HepG2 (cell line): Measurements from ENCODE around the gene DPEP3. TPM values are rescaled to one million over a fixed set of nuclear protein-coding genes. Genes with fewer than 3 reads are reported as not detected.

ENCODE experiments used
- ARNT ChIP-seq: fragments of 450-650 bp; IDR thresholded peaks from 2 replicates; pipeline ENCODE4 v1.6.1; 2017
- CEBPZ ChIP-seq: IDR thresholded peaks from 2 replicates; pipeline ENCODE4 v1.6.1; 2012; ENCODE audit warnings: low read length, improper control_type of control experiment
- IRF2 ChIP-seq: IDR thresholded peaks from 2 replicates; pipeline ENCODE4 v1.6.1; 2018; ENCODE audit warnings: missing genetic modification reagents, missing compliant biosample characterization
- JUN ChIP-seq: sonication (generic); formaldehyde crosslinking; IDR thresholded peaks from 2 replicates; pipeline ENCODE4 v1.4.0; 2020; ENCODE audit warnings: mild to moderate bottlenecking, missing genetic modification reagents
- LBX2 ChIP-seq: sonication (generic); formaldehyde crosslinking; IDR thresholded peaks from 2 replicates; pipeline ENCODE4 v1.5.0; 2020; ENCODE audit warnings: missing genetic modification reagents, mild to moderate bottlenecking, borderline replicate concordance
- MXD3 ChIP-seq: IDR thresholded peaks from 2 replicates; pipeline ENCODE4 v1.6.1; 2016; ENCODE audit warnings: mild to moderate bottlenecking, missing biosample characterization, missing genetic modification reagents
- NCOA1 ChIP-seq: sonication (generic); formaldehyde crosslinking; IDR thresholded peaks from 2 replicates; pipeline ENCODE4 v1.9.0; 2021; ENCODE audit warnings: missing genetic modification reagents
- NFKBIZ ChIP-seq: IDR thresholded peaks from 2 replicates; pipeline ENCODE4 v1.6.1; 2018; ENCODE audit warnings: missing genetic modification reagents, missing compliant biosample characterization
- RBM39 ChIP-seq: fragments of 200-400 bp; formaldehyde crosslinking; IDR thresholded peaks from one replicate; pipeline ENCODE4 v1.6.1; 2018; ENCODE audit warnings: antibody characterized with exemption, mild to moderate bottlenecking, low read depth, low read length; ENCODE audit not compliant: poor library complexity, severe bottlenecking
- RNF219 ChIP-seq: sonication (generic); formaldehyde crosslinking; IDR thresholded peaks from 2 replicates; pipeline ENCODE4 v1.5.0; 2020; ENCODE audit warnings: mild to moderate bottlenecking, missing genetic modification reagents
- SKIL ChIP-seq: sonication (generic); formaldehyde crosslinking; IDR thresholded peaks from 2 replicates; pipeline ENCODE4 v1.8.0; 2022; ENCODE audit warnings: missing genetic modification reagents, mild to moderate bottlenecking, moderate library complexity, borderline replicate concordance
- SMAD9 ChIP-seq: sonication (generic); formaldehyde crosslinking; IDR thresholded peaks from 2 replicates; pipeline ENCODE4 v1.5.1; 2020; ENCODE audit warnings: mild to moderate bottlenecking, missing genetic modification reagents
- STAT5B ChIP-seq: sonication (generic); formaldehyde crosslinking; IDR thresholded peaks from 2 replicates; pipeline ENCODE4 v1.4.0; 2020; ENCODE audit warnings: missing genetic modification reagents
- TEAD3 ChIP-seq: optimal IDR thresholded peaks from 2 replicates; pipeline ENCODE3; 2016; ENCODE audit warnings: borderline replicate concordance
- TFE3 ChIP-seq: IDR thresholded peaks from 2 replicates; pipeline ENCODE4 v1.6.1; 2016
- ZNF124 ChIP-seq: sonication (generic); formaldehyde crosslinking; IDR thresholded peaks from 2 replicates; pipeline ENCODE4 v1.4.0; 2020; ENCODE audit warnings: missing genetic modification reagents
- ZNF274 ChIP-seq: sonication (generic); formaldehyde crosslinking; IDR thresholded peaks from 2 replicates; pipeline ENCODE4 v1.5.1; 2020; ENCODE audit warnings: mild to moderate bottlenecking, missing genetic modification reagents
- ZNF33A ChIP-seq: sonication (generic); formaldehyde crosslinking; IDR thresholded peaks from 2 replicates; pipeline ENCODE4 v1.5.1; 2020; ENCODE audit warnings: missing genetic modification reagents, mild to moderate bottlenecking, moderate library complexity, borderline replicate concordance
- ZNF644 ChIP-seq: IDR thresholded peaks from 2 replicates; pipeline ENCODE4 v1.6.1; 2016; ENCODE audit warnings: low read depth
- polyA plus RNA-seq, 8 experiments: library from polyadenylated mRNA; depleted of rRNA in 3 of 8; stranded (reverse) in 7 of 8; unstranded in 1 of 8; fragments of >200 nt; fragmentation: Illumina TruSeq in 4 of 8; extraction: Trizol in 4 of 8; gene quantifications; 2 replicates each; pipeline versions ENCODE4 v1.2.1 to v1.2.3, GENCODE V29; 2011 to 2016; ENCODE audit warnings: low read depth in 4 of 8, missing spikeins in 1 of 8, mixed read lengths in 1 of 8; ENCODE audit not compliant: insufficient read depth in 1 of 8
- total RNA-seq, 5 experiments: library from RNA; depleted of rRNA; stranded (reverse); fragments of >200 nt; fragmentation: Illumina TruSeq; extraction: Trizol; gene quantifications; 2 replicates each; pipeline ENCODE4 v1.2.3, GENCODE V29; 2016; ENCODE audit warnings: low read depth in 1 of 5

Gene DPEP3
- total and polyA plus RNA-seq, 2 of the 13 experiments (the other 11 are each of a cell fraction or from before 2014, with no cell fraction given) = not detected

- TF ChIP-seq SKIL (CRISPR knock-in tag) = no peak; the same call in 1 of the 2 replicates
- TF ChIP-seq TFE3 (CRISPR knock-in tag) = no peak
- peak; percentile 99 for TF ChIP-seq JUN (CRISPR knock-in tag)
- peak; percentile 83; the same call in 1 of the 2 replicates for TF ChIP-seq IRF2 (CRISPR knock-in tag)
- peak; percentile 61; the same call in 1 of the 2 replicates for TF ChIP-seq ZNF274 (CRISPR knock-in tag)
- no peak for TF ChIP-seq LBX2 (CRISPR knock-in tag)
- TF ChIP-seq ARNT = no peak
- TF ChIP-seq ZNF33A (CRISPR knock-in tag) = no peak
- TF ChIP-seq RBM39 = peak; percentile 62
- no peak for TF ChIP-seq ZNF644
- peak; percentile 90 for TF ChIP-seq TEAD3 (CRISPR knock-in tag)
- TF ChIP-seq CEBPZ = no peak
- TF ChIP-seq SMAD9 (CRISPR knock-in tag) = no peak
- TF ChIP-seq STAT5B (CRISPR knock-in tag) = no peak
- no peak for TF ChIP-seq NCOA1 (CRISPR knock-in tag)
- TF ChIP-seq ZNF124 (CRISPR knock-in tag) = 0 out of 2 replicates have a peak, but pooled peaks have one; percentile 59
- TF ChIP-seq MXD3 (CRISPR knock-in tag) = peak; percentile 65; the same call in 1 of the 2 replicates
- 0 out of 2 replicates have a peak, but pooled peaks have one; percentile 28 for TF ChIP-seq RNF219 (CRISPR knock-in tag)
- TF ChIP-seq NFKBIZ (CRISPR knock-in tag) = no peak
Measured at GRCh38 chr16:67968400-67969253, 11.7 kb downstream of the DPEP3 start, which contains the start of gene SLC12A4 (continued).
